IPS-18c (cell line): Measurements from ENCODE around the gene NQO2.
"Not testable (repeated sequence)": the region's sequence is repeated elsewhere in the genome, so short reads cannot be mapped to it uniquely, and the experiment has no call there.

Experiments
- H3K4me3 ChIP-seq: 2 replicates; pipeline ENCODE4 v1.7.0; 2013; ENCODE audit warnings: low read depth, mild to moderate bottlenecking, low read length, moderate library complexity; ENCODE audit not compliant: insufficient read depth
- H3K9me3 ChIP-seq: one replicate; pipeline ENCODE4 v1.6.1; 2013; ENCODE audit warnings: mild to moderate bottlenecking, low read length, moderate library complexity; ENCODE audit not compliant: control insufficient read depth, insufficient read depth

Gene NQO2

GRCh38 chr6:2966347-2966746, 33.3 kb upstream of the NQO2 start:
- Histone ChIP-seq H3K4me3 (no peak overlapping the region), H3K9me3 (no peaks in the 10 kb centered on the region)

- Histone ChIP-seq H3K9me3 (no peaks in the 10 kb centered on the region), H3K4me3 (no peak overlapping the region)
Measured at GRCh38 chr6:2967936-2968335, 31.8 kb upstream of the NQO2 start.

GRCh38 chr6:2968600-2969135, 31.0 kb upstream of the NQO2 start:
- Histone ChIP-seq H3K9me3 (no peaks in the 10 kb centered on the region), H3K4me3 (no peak overlapping the region)

GRCh38 chr6:2969549-2969948, 30.1 kb upstream of the NQO2 start:
- no peaks in the 10 kb centered on the region for H3K9me3 ChIP-seq
- no peak overlapping the region for H3K4me3 ChIP-seq

GRCh38 chr6:2970034-2970685, 29.5 kb upstream of the NQO2 start:
- no peaks in the 10 kb centered on the region for H3K9me3 ChIP-seq
- H3K4me3 ChIP-seq: no peak overlapping the region; the same call in 1 of the 2 replicates

- no peaks in the 10 kb centered on the region for H3K9me3 ChIP-seq
- peak overlapping the region; percentile 67; the same call in 1 of the 2 replicates for H3K4me3 ChIP-seq
Measured at GRCh38 chr6:2970753-2971419, 28.8 kb upstream of the NQO2 start.

- peak within 1 kb of the TSS; percentile 67 for H3K4me3 ChIP-seq
- no peaks in the 10 kb centered on the region for H3K9me3 ChIP-seq
Measured at GRCh38 chr6:2971420-2972218, 28.1 kb upstream of the NQO2 start, which contains the start of gene SERPINB6. Gene SERPINB6, minus strand, starts transcription at chr6:2971567. Its CDS starts 12,235 bp downstream, at chr6:2959332.

GRCh38 chr6:2972219-2972487, 27.5 kb upstream of the NQO2 start:
- not testable (repeated sequence) for H3K9me3 ChIP-seq, H3K4me3 ChIP-seq

- H3K4me3 ChIP-seq, H3K9me3 ChIP-seq: not testable (repeated sequence)
Measured at GRCh38 chr6:2972685-2973084, 27.0 kb upstream of the NQO2 start.

- not testable (repeated sequence) for H3K9me3 ChIP-seq, H3K4me3 ChIP-seq
Measured at GRCh38 chr6:2973180-2973579, 26.5 kb upstream of the NQO2 start.

GRCh38 chr6:2973676-2974075, 26.0 kb upstream of the NQO2 start:
- H3K4me3 ChIP-seq: no peak overlapping the region
- no peaks in the 10 kb centered on the region for H3K9me3 ChIP-seq

GRCh38 chr6:2976060-2976459, 23.6 kb upstream of the NQO2 start:
- H3K9me3 ChIP-seq: no peaks in the 10 kb centered on the region
- no peak overlapping the region for H3K4me3 ChIP-seq

GRCh38 chr6:2976571-2977085, 23.1 kb upstream of the NQO2 start:
- Histone ChIP-seq H3K4me3 (no peak overlapping the region), H3K9me3 (no peaks in the 10 kb centered on the region)

- H3K9me3 ChIP-seq: no peaks in the 10 kb centered on the region
- H3K4me3 ChIP-seq: no peak overlapping the region
Measured at GRCh38 chr6:2977290-2977689, 22.4 kb upstream of the NQO2 start.

- no peak overlapping the region for H3K4me3 ChIP-seq
Measured at GRCh38 chr6:2977799-2978590, 21.7 kb upstream of the NQO2 start.

GRCh38 chr6:2978923-2979322, 20.8 kb upstream of the NQO2 start:
- H3K9me3 ChIP-seq: no peaks in the 10 kb centered on the region
- H3K4me3 ChIP-seq: no peak overlapping the region

More at GRCh38 chr6:2977799-2978590, 21.7 kb upstream of the NQO2 start:
- no peaks in the 10 kb centered on the region for H3K9me3 ChIP-seq

GRCh38 chr6:2979819-2980464, 19.8 kb upstream of the NQO2 start:
- Histone ChIP-seq H3K4me3 (no peak overlapping the region), H3K9me3 (no peaks in the 10 kb centered on the region)
